Subcutaneous adipose tissue (tissue), 4 donors: ENCODE data around the gene AMFR. TPM values are rescaled to one million over a fixed set of nuclear protein-coding genes. Genes with fewer than 3 reads are reported as not detected.

Experiments used
- CTCF ChIP-seq: fragments of 450-650 bp; IDR thresholded peaks from one replicate; pipeline ENCODE4 v1.5.1; 2016; ENCODE audit warnings: low read depth, mild to moderate bottlenecking, control low read depth, antibody characterized with exemption, moderate library complexity
- total RNA-seq, 4 donors: library from RNA; depleted of rRNA; stranded (reverse); fragments of >200 nt; gene quantifications; one replicate each; pipeline ENCODE4 v1.1.0, GENCODE V29; 2016

The AMFR gene
- total RNA-seq, 4 donors from 2014 or later, result 168 to 186 (median 175) TPM

GRCh38 chr16:56338566-56339318 lies 86.6 kb downstream of the AMFR start:
- no peak for TF ChIP-seq CTCF

- no peak for TF ChIP-seq CTCF
Measured at GRCh38 chr16:56337858-56338325, 87.5 kb downstream of the AMFR start.

GRCh38 chr16:56337131-56337857 lies 88.1 kb downstream of the AMFR start:
- TF ChIP-seq CTCF, result no peak

GRCh38 chr16:56336711-56337110 lies 88.6 kb downstream of the AMFR start:
- no peak for TF ChIP-seq CTCF

- no peak for TF ChIP-seq CTCF
Measured at GRCh38 chr16:56336071-56336688, 89.2 kb downstream of the AMFR start.

GRCh38 chr16:56334761-56335160 lies 90.6 kb downstream of the AMFR start:
- TF ChIP-seq CTCF, result no peak
